ENCODE measurements around the gene TTR.

Gene TTR

DNA sequence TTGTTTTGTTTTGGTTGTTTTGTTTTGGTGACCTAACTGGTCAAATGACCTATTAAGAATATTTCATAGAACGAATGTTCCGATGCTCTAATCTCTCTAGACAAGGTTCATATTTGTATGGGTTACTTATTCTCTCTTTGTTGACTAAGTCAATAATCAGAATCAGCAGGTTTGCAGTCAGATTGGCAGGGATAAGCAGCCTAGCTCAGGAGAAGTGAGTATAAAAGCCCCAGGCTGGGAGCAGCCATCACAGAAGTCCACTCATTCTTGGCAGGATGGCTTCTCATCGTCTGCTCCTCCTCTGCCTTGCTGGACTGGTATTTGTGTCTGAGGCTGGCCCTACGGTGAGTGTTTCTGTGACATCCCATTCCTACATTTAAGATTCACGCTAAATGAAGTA lies at the start of gene TTR:
Gene TTR (plus strand): TSS at position 250 of the 400 bp plus-strand sequence. CDS start 26 bp downstream, at position 276.
- no peak for DNase-seq

GRCh38 chr18:31546476-31546875 lies 45.2 kb upstream of the TTR start:
- DNase-seq = no peak

DNA sequence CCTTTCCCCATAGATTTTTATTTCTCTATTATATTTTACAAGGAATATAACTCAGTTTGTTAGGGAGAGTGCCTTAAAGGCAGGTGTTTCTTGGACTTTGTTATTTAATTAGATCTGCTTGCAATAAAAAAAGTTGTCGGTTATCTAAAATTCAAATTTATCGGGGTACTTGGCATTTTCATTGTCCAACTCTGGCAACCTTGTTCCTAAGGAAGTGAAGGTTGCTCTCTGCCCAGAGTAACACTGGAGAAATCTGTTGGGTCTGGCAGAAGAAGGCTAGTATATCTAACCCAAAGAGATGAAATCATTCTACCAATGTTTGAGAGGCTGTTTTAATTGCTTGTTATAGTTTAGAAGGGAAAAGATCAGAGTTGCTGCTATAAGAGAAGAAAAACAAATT lies 42.8 kb upstream of the TTR start:
- DNase-seq = no peak

DNA sequence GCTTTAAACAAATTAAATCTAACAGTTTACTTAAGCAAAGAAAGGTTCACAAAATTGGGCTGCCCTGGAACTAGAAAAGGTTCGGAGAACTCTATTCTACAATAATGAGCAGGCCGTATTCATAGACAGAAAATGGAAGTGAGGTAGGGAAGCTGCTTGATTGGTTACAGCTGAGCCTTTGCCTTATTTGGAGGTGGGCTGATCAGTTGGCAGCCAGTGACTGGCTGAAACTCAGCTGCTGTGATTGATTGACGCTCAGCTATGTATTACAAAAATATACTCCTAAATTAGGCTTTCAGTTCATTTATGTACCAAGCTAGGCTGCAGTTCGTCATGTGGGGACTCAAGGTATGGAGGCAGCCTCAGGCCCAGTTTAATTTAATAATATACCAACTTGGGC lies 42.3 kb upstream of the TTR start:
- DNase-seq = no peak

DNA sequence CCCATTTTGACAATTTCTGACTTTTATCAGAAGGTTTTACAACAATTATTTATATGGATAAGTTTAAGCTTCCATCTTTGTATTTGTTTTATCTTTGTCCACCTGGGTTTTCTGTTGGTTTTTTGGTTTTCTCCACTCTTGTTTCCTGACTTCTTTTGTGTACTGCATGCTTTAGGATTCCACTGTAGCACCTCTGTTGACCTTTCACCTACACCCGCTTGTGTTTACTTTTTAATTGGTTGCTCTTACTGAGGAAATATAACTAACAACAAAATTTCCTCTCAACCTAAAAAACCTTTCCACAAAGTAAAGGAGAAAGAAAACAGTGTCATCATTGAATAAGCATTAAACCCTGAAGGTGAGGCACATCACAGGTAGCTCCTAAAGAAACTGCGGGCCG lies 39.8 kb upstream of the TTR start:
- DNase-seq = no peak

- no peak for DNase-seq
Observed at GRCh38 chr18:31553800-31554199, 37.9 kb upstream of the TTR start.

GRCh38 chr18:31554776-31555175 lies 36.9 kb upstream of the TTR start:
- no peak for DNase-seq

DNA sequence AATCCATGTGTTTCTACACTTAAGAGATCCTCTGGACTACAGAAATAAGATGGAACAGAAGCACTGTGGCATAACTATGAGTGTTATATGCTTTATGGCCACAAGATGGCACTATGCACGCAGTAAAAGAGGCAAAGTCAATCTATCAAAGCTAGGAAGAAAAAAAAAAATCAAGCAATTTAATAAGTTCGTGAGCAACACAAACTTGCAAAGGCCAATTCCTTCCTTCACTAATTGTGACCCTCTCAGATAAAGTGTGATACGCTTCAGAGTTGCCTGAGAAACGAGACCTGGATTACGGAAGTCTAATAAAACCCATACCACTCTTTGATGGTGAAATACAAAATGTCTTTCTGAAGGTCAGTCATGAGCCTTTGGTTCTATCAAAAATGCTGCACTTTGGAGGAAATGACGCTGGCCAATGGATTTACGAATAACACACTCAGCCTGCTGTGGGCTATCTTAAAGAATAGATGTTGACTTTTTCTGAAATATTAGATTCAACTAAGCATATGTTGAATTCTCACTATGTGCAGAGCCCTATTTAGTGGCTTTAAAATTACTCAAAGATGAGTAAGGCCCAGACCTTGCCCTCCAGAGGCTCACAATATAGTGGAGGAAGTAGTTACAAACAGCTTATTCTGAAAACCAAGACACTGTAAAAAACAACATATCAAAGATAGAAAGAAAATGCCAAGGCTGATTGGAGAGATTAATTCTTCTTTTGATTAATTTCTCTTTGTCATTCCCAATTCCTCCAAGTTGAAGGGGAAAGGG lies 35.5 kb upstream of the TTR start:
- no peak for DNase-seq

DNA sequence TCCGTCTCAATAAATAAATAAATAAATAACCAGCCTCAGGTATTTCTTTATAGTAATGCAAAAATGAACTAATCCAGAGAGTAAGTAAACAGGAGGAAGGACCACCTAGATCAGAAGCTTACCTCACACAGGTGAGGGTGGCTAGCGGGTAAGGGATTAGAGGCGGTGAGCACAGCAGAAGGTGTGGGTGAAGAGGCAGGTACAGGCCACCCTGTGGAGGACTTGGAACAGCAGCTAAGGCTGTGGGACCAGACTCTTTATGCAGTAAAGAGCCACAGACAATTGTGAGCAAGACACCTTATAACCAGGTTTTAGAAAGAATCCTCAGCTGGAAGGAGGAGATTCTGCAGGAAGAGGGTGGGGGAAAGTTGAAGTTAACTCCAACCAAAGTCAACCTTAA lies 34.2 kb upstream of the TTR start:
- no peak for DNase-seq

GRCh38 chr18:31558567-31558966 lies 33.1 kb upstream of the TTR start:
- no peak for DNase-seq

- no peak for DNase-seq
Observed at GRCh38 chr18:31562726-31563125, 29.0 kb upstream of the TTR start.

GRCh38 chr18:31563778-31564177 lies 27.9 kb upstream of the TTR start:
- no peak for DNase-seq

GRCh38 chr18:31565345-31565744 lies 26.3 kb upstream of the TTR start:
- DNase-seq = no peak

DNA sequence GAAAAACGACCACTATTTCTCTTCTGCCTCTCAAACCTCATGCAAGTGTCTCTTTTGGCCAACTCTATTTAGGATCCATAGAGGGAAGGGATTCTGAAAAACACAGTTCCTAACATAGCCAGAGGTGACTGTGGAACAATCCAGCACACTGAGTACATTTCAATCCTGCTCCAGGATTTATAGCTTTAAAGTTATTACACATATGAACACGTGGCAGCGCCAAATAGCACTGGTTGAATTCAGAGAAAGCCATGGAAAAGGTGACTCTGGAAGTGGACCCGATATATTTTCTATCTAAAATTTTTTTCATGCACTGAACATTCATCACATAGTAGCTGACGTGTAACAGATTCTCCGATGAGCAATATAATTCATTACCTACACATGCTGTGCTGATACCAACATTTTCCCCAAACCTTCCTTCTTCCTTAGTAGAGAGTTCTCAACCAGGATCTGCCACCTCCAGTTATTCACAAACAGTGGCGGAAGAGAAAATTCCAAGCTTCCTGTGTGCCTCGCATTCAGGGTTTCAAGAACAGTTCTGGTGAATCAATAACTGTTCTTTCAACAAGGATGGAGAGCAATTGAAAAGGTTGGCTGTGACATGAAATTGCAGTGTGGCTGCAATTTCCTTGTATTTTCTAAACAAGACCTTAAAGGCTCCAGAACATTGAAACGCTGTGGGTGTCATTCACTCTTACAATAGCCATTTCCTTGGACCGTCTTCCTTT lies 25.7 kb upstream of the TTR start:
- no peak for DNase-seq

DNA sequence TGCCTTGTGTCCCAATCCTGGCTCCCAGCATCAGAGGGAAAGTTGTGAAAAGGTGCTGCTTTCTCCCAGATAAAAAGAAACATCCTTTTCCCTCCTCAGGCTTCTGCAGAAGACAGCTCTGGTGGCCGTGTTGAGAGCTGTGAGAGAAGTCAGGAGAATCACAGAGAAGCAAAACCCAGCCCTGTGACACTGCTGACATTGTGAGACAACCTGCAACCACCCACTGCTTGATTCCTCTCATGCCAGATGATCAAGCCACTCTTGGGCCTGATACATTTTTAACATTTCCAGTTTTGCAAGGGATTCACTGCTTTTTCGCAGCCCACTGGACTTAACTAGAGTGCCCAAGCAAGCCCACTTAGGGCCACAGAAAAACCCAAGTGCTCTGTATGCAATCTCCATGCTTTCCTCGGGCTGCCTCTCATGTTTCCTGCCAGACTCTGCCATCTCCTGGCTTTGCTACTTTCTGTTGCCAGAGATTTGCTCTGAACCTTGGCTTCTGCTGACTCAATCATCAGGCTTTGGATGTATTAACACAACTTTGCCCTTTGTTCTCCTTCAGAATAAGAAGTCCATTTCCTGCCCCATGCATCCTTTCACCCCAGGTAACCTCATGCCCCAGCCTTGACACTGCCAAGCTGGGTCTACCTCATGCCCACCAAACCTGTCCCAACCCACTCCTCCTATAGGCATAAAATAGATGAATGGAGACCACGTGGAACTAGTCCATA lies 24.9 kb upstream of the TTR start:
- DNase-seq = no peak

- no peak for DNase-seq
Observed at GRCh38 chr18:31572368-31572767, 19.3 kb upstream of the TTR start.

DNA sequence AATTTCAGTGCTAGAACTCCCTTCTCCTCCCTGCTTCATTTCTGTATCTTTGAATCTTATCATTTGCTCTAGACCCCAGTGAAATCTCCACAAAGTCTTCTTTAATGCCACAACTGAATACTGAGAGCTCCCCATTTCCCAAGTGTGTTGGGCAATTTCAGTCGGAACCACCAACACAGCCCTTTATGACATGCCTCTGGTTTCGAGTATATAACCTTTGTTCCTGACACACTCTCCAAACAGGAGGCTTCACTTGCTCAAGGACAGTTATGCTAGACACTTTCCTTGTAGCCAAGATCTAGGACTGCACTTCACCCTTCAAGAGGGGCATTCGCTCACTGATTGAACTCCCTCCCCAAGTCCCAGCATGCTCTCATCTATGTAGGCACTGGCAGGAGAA lies 18.6 kb upstream of the TTR start:
- no peak for DNase-seq

DNA sequence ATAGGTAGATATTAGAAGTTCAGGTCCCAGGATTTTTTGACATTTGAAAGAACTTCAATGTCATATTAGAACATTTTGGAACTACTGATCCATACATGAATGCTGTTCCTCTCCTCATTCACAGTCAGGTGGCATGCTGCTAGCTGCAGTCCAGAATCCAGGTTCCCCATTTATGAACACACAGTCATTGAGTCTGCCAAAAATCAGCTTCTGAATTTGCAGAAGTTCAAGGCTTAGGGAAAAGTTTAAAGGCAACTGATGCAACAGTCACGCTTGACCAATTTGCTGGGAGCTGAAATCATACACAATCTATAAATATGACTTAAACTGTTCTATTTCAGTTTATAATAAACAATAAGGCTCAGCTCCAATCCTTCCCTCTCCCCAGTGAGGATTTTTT lies 17.3 kb upstream of the TTR start:
- no peak for DNase-seq

- DNase-seq = no peak
Observed at GRCh38 chr18:31575515-31576257, 16.0 kb upstream of the TTR start.

GRCh38 chr18:31576670-31577069 lies 15.0 kb upstream of the TTR start:
- DNase-seq = no peak

GRCh38 chr18:31577195-31577594 lies 14.5 kb upstream of the TTR start:
- DNase-seq = no peak

- DNase-seq = no peak
Observed at GRCh38 chr18:31578126-31578525, 13.6 kb upstream of the TTR start.

GRCh38 chr18:31579375-31579774 lies 12.3 kb upstream of the TTR start:
- DNase-seq = no peak
